Chondrocyte (in vitro differentiated cells): ENCODE results near the gene INPP5D. TPM values are rescaled to one million over a fixed set of nuclear protein-coding genes. Genes with fewer than 3 reads are reported as not detected.

Source experiments
- DNase-seq: peaks from one replicate; pipeline ENCODE4 v3.0.0; 2021; ENCODE audit warnings: mixed read lengths, low spot score
- H3K27ac Mint-ChIP-seq: one replicate; pipeline ENCODE4 v1.8.0; 2021; ENCODE audit warnings: mild to moderate bottlenecking, moderate library complexity, mixed read lengths; ENCODE audit not compliant: unreplicated experiment
- H3K27me3 Mint-ChIP-seq: 2 replicates; pipeline ENCODE4 v1.8.0; 2021; ENCODE audit warnings: low read depth, mixed read lengths
- H3K36me3 Mint-ChIP-seq: 2 replicates; pipeline ENCODE4 v1.8.0; 2021; ENCODE audit warnings: low read depth, mixed read lengths
- H3K4me1 Mint-ChIP-seq: 2 replicates; pipeline ENCODE4 v1.8.0; 2021; ENCODE audit warnings: low read depth, mild to moderate bottlenecking, mixed read lengths
- H3K4me3 Mint-ChIP-seq: one replicate; pipeline ENCODE4 v1.8.0; 2021; ENCODE audit warnings: mild to moderate bottlenecking, moderate library complexity, mixed read lengths; ENCODE audit not compliant: unreplicated experiment
- H3K9me3 Mint-ChIP-seq: 2 replicates; pipeline ENCODE4 v1.8.0; 2021; ENCODE audit warnings: low read depth, mixed read lengths
- CTCF ChIP-seq: fragments of 200-600 bp; sonication (generic); IDR thresholded peaks from 2 replicates; pipeline ENCODE4 v1.5.0; 2021; ENCODE audit warnings: antibody characterized with exemption, mild to moderate bottlenecking, moderate library complexity
- total RNA-seq: library from RNA; stranded (reverse); gene quantifications from 3 replicates; pipeline ENCODE4 v1.2.1, GENCODE V29; 2021

Gene INPP5D
- total RNA-seq, 1 donor from 2014 or later: 0.20 TPM

- H3K27me3 Mint-ChIP-seq: peaks cover 4% of the 10 kb centered on the region
- no peak overlapping the region for H3K4me3 Mint-ChIP-seq
- no peaks in the 10 kb centered on the region for H3K36me3 Mint-ChIP-seq
- no peak for TF ChIP-seq CTCF
- H3K9me3 Mint-ChIP-seq: no peaks in the 10 kb centered on the region
- no peak overlapping the region for H3K27ac Mint-ChIP-seq
- no peaks in the 10 kb centered on the region for H3K4me1 Mint-ChIP-seq
- no peak for DNase-seq
Measured at GRCh38 chr2:233162770-233163169, 102.6 kb downstream of the INPP5D start.

GRCh38 chr2:233163486-233164103 is 103.5 kb downstream of the INPP5D start:
- no peak for TF ChIP-seq CTCF
- H3K27me3 Mint-ChIP-seq: no peaks in the 10 kb centered on the region
- no peaks in the 10 kb centered on the region for H3K36me3 Mint-ChIP-seq
- H3K4me3 Mint-ChIP-seq: no peak overlapping the region
- no peak overlapping the region for H3K27ac Mint-ChIP-seq
- no peaks in the 10 kb centered on the region for H3K4me1 Mint-ChIP-seq
- DNase-seq: no peak
- H3K9me3 Mint-ChIP-seq: no peaks in the 10 kb centered on the region

- Mint-ChIP-seq H3K36me3 (no peaks in the 10 kb centered on the region), H3K27me3 (peaks cover 2% of the 10 kb centered on the region), H3K27ac (no peak overlapping the region), H3K9me3 (no peaks in the 10 kb centered on the region), H3K4me3 (no peak overlapping the region), H3K4me1 (no peaks in the 10 kb centered on the region)
- no peak for DNase-seq
- TF ChIP-seq CTCF: no peak
Measured at GRCh38 chr2:233164128-233164635, 104.0 kb downstream of the INPP5D start.

- no peak for DNase-seq
- Mint-ChIP-seq H3K4me3 (no peak overlapping the region), H3K4me1 (no peaks in the 10 kb centered on the region), H3K36me3 (no peaks in the 10 kb centered on the region), H3K27me3 (peaks cover 2% of the 10 kb centered on the region), H3K9me3 (no peaks in the 10 kb centered on the region), H3K27ac (no peak overlapping the region)
- TF ChIP-seq CTCF: no peak
Measured at GRCh38 chr2:233164967-233165366, 104.8 kb downstream of the INPP5D start.

- no peak for DNase-seq
- H3K27ac Mint-ChIP-seq: no peak overlapping the region
- no peak for TF ChIP-seq CTCF
- no peaks in the 10 kb centered on the region for H3K36me3 Mint-ChIP-seq
- H3K4me1 Mint-ChIP-seq: no peaks in the 10 kb centered on the region
- no peaks in the 10 kb centered on the region for H3K9me3 Mint-ChIP-seq
- H3K27me3 Mint-ChIP-seq: peaks cover 2% of the 10 kb centered on the region
- H3K4me3 Mint-ChIP-seq: no peak overlapping the region
Measured at GRCh38 chr2:233165543-233165894, 105.4 kb downstream of the INPP5D start.
